HG03342 (cell line): ENCODE data around the gene SIDT1.

ENCODE experiments used
- ATAC-seq: cut with Tn5 transposase; IDR thresholded peaks from one replicate; pipeline ENCODE4 v1.9.1; 2021; ENCODE audit warnings: mild to moderate bottlenecking, moderate library complexity; ENCODE audit not compliant: unreplicated experiment

SIDT1 gene

GRCh38 chr3:113676261-113676660 is 143.9 kb downstream of the SIDT1 start:
- ATAC-seq, result no peak

- ATAC-seq, result no peak
Measured at GRCh38 chr3:113677737-113678136, 145.4 kb downstream of the SIDT1 start.

- ATAC-seq, result no peak
Measured at GRCh38 chr3:113678773-113679172, 146.4 kb downstream of the SIDT1 start.
